GM08714 (cell line): ENCODE results near the gene GRID1.
"Not testable (repeated sequence)": the region's sequence is repeated elsewhere in the genome, so short reads cannot be mapped to it uniquely, and the experiment has no call there.

Experiments used
- H3K4me3 ChIP-seq: fragments of 200-500 bp; sonication (Bioruptor generic); 2 replicates; pipeline ENCODE4 v1.5.1; 2014; ENCODE audit warnings: mild to moderate bottlenecking, low read length, inconsistent platforms
- ZNF274 ChIP-seq: IDR thresholded peaks from 2 replicates; pipeline ENCODE4 v1.6.1; 2012; ENCODE audit warnings: mild to moderate bottlenecking, low read depth, low read length

GRID1 gene

DNA sequence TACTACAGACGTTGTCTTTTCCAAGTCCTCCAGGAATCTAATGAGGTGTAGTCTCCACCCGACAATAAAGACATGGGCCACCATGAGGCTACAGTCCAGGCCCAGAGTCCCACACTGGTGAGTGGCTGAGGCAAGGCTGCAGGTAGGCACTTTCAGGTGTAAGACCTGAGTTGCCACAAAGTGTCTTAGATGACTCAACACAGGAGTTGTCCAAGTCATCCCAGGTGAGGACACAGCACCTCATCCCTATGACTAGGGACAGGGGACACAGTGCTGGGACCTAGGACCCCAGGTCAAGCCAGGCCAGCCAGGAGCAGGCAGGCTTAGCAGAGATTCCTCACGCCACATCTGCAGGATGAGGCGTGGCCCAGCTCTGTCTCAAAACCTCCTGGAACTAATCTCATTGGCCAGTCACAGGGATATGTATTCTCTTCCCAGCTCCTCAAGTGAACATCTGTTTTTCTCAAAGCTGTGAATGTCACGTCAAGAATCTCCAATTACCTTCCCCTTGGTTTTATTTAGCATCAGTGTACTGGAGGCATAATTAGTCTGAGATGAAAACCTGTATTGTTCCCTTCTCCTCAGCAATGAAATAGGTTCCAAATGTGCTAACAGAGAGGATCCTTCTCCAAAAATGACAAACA, 254.6 kb downstream of the GRID1 start:
- no peak for TF ChIP-seq ZNF274
- no peak overlapping the region for H3K4me3 ChIP-seq

DNA sequence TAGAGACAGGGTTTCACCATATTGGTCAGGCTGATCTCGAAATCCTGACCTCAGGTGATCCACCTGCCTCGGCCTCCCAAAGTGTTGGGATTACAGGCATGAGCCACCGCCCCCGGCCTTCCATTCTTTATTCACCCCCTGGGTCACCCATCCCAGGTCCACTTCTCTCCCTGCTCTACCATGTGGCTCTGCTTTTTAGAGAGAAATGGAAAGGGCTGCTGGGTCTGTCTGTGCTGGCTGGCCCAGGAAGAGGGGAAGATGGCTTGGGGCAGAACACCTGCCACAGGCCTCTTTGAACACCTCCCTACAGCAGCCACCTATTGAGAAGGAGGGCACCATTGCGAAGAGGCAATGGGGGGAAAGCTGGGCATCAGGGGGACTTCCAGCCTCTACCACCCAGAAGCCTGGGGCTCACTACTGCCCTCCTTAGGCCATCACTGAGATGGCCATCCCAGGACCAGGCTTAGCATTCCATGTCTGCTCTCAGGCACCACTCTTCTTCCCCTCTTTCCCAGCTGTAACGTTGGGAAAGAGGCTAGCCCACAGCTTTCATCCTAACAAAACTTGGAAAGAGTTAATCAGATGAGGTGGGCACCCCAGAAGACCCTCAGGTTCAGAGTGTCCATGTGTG, 256.3 kb downstream of the GRID1 start:
- TF ChIP-seq ZNF274, result no peak
- no peak overlapping the region for H3K4me3 ChIP-seq

DNA sequence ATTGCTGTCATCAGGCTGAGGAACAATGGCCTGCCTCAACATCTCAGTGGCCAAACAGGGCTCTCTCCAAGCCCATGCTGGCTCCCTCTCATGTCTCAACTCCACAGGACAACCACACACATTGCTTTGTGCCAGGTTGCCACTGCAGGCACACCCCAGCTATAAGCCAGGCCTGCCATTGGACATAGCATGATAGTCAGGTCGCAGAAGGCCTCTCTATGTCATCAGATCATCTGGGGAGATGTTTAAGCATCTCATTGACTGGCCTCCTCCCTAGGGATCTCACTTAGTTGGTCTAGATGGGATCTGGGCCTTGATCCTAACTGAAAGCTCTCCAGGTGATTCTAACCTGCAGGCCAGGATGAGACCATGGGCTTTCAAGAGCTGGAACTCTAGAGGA, 257.2 kb downstream of the GRID1 start:
- TF ChIP-seq ZNF274, result no peak
- no peak overlapping the region for H3K4me3 ChIP-seq

DNA sequence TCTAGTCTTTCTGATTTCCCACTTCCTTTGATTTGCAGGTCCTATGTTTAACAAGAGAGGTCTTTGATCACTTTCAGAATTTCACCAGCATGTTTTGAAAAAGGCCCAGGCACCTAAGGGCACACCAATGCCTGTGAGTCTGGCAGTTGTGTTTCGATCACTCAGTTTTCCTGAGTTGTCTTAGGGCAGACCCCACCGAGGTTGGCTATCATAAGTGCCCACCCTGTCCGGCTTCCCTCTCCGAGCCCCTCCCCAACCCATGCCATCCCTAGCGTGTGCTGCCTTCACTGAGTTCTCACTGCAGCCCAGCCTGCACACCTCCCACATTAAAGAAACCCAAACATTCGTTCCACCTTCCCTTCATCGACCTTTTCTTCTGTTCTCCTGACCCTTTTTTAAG, 257.9 kb downstream of the GRID1 start:
- no peak overlapping the region for H3K4me3 ChIP-seq
- no peak for TF ChIP-seq ZNF274

DNA sequence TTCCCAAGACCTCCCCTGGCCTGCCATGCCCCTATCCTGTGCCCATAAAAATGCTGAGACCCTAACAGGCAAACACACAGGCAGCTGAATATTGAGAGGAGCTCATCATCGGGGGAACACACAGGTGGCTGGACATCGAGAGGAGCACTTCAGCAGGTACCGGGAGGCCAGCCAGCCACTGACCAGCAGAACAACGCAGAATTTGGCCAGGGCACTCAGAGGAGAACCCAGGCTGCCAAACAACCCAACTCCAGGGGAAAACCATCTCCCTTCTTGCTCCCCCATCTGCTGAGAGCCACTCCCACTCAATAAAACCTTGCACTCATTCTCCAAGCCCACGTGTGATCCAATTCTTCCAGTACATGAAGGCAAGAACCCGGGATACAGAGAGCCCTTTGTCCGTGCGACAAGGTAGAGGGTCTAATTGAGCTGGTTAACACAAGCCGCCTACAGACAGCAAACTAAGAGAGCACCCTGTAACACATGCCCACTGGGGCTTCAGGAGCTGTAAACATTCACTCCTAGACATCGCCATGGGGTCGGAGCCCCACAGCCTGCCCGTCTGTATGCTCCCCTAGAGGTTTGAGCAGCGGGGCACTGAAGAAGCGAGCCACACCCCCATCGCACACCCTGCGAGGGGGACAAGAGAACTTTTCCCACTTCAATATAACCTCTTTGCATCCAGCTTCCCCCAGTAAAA, 258.8 kb downstream of the GRID1 start:
- H3K4me3 ChIP-seq, result not testable (repeated sequence)

DNA sequence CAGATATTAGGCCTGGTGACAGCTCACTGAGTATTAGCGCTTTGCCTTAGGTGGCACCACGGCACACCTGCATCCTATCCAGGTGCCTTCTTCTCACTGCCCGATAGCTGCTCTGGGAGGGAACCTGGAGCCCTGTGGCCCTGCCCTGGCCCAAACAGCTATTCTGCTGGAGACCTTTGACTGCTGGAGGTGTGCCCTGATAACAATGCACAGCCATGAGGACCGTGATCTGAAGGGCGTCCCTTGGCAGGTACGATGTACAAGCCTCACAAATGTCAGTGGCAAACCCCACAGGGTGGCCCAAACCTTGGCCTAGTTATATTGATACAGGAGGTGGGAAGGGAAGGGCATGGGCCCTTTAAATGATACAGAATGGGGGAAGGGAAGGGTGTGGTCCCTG, 259.5 kb downstream of the GRID1 start:
- no peak for TF ChIP-seq ZNF274

DNA sequence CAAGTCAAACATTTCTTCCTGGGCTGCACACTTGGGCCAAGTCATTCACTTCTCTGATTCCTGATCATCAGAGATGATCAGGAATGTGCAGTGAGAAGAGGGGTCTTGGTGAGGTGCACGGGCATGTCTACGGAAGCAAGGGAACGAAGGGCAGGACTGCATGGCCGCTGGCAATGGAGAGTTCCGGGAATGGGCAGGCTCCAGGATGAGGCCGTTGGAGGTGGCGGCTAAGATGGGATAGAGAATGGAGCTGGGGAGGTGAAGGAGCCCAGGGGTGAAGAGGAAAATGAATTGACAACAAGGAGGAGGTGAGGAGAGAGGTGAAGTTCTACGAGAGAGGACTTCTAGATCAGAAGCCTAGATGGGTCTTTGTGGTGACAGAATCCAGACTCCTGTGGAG, 260.0 kb downstream of the GRID1 start:
- H3K4me3 ChIP-seq, result no peak overlapping the region
- TF ChIP-seq ZNF274, result no peak

More for the DNA sequence above, 259.5 kb downstream of the GRID1 start:
- H3K4me3 ChIP-seq, result no peak overlapping the region

DNA sequence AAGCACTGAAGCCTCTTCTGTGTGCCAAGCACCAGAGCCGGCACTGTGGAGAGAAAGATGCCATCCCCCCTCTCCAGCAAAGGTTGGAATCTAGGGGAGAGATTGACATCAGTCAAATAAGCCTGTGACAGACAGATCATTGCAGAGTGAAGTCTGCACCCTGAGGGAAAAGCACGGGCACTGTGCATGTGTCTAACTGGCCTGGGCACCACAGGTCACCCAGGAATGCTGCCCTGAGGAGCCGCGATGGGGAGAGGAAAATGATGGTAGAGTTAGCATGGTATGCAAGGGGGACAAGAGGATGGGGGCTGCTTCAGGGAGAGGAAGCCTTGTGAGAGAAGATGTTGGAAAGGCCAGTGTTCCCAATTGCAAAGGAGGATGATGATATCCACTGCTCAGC, 261.0 kb downstream of the GRID1 start:
- H3K4me3 ChIP-seq, result no peak overlapping the region
- TF ChIP-seq ZNF274, result no peak

DNA sequence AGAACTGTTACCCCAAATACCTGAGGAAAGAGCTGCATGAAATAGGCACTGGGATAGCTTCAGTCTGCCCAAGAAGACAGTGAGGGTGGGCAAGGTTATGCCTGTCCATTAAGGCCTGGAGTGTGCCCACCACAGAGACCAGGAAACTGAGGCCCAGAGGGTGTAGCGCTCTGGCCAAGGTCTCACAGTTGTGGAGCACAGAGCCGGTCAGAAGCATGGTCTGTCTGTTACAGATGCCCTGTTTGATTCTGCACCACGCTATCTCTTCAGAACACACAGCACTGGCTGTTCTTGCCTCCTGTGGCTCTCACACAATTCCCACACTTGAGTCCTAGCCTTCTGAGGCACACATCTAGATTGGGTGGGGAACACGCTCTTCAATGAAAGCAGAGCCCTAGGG, 261.4 kb downstream of the GRID1 start:
- no peak for TF ChIP-seq ZNF274
- H3K4me3 ChIP-seq, result no peak overlapping the region

DNA sequence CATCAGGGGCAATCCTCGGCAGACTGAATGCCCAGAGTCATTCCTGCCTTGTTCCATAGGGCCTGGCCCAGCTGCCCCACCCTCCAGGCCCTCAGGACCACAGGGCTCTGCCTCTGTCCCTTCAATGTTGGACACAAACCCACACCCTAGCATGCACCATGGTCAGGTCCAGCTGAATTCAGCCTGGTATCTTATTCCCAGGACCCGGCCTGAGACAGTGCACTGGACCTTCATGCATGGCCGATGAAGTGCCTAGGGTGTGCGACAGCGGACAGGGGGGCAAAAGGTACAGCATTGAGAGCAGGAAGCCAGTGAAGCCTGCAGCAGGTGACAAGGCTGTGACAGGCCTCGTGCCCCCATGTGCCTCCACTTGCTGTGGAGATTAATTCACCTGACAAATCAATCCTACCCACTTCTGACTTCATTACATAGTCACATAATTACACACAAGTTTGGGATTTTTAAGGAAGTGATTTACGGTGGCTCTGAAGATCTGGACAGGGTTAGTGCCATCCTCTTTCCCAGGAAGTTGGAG, 261.9 kb downstream of the GRID1 start:
- no peak overlapping the region for H3K4me3 ChIP-seq
- no peak for TF ChIP-seq ZNF274

DNA sequence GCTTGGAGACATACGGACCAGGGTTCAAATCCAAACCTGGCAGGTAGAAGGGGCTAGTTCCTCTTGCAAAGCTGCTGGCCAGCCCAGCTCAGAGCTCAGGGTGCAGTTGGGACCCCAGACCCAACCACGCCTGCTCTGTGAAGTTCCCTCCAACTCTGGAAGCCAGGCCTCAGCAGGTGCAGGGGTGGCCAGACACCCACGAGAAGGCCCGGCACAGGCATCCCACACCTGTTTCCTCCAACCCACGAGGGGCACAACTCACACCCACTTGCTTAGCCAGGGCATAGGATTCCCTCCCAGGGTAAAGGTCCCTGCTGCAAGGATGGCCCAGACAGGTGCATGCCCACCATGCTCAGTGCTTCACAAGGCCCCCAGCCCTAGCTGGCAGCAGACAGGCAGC, 262.4 kb downstream of the GRID1 start:
- no peak overlapping the region for H3K4me3 ChIP-seq
- no peak for TF ChIP-seq ZNF274

DNA sequence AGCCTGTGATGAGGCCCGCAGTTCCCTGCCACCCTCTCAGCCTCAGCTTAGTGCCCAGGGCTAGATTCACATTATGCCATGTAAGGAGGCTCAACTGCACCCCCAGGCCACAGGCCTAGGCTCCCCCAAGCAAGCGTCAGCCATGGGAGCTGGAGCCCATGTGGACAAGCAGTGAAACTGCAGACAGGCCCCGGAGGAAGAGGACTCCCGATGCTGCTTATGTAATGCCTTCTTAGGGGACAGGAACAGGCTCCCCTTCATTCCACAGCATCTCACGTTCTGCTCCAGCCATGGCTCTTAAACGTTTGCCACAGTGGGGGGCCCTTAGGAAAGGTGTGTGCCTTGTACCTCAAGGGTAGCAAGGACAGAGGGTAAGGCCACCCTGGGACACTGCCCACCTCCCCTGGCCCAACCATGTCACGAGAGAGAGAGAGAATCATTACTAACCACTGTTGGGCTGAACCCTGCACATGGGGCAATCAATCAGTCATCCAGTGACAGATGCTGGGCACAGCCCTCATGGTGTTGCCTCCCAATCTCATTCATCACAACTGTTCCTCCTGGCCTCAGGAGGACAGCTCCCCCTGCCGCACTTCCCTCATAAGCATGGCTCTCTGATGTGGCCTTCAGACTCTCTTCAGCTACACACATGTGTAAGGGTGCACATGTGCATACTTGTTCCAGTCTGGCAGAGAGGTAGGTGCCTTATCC, 263.0 kb downstream of the GRID1 start:
- no peak overlapping the region for H3K4me3 ChIP-seq
- no peak for TF ChIP-seq ZNF274

DNA sequence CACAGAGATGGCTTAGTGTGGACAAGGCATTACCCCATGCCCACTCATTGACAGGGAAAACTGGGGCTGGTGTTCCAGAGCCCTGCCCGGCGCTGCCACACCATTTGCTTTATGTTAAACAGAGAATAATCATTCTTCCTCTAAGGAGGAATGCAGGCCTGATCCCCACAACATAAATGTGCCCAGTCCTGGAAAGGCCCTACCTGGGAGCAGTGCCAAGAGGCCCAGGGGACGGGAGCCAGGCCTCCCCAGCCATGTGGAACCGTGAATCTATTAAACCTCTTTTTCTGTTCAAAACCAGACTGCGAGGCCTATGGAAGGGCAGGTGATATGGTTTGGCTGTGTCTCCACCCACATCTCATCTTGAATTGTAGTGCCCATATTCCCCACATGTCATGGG, 264.1 kb downstream of the GRID1 start:
- H3K4me3 ChIP-seq, result no peak overlapping the region
- no peak for TF ChIP-seq ZNF274

DNA sequence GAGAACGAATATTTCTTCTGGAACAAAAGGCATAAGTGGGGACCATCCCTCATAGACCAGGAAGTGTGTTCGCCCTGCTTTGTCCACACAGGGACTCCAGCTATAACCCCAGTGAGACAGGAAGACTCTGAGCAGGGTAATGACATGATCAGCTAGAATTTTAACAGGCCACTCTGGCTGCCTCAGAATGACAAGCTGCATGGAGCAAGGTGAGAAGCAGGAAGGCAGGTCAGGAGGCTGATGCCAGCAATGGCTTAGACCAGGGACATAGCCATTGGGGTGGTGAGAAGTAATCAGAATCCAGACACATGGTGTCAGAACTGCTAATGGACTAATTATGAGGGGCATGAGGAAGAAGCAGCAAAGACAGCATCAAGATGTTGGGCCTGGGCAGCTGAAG, 264.6 kb downstream of the GRID1 start:
- H3K4me3 ChIP-seq, result no peak overlapping the region
- no peak for TF ChIP-seq ZNF274
